Measurements from ENCODE around the gene MYOZ2. TPM values are rescaled to one million over a fixed set of nuclear protein-coding genes. Genes with fewer than 3 reads are reported as not detected.

The MYOZ2 gene
- total RNA-seq, 1 donor from 2014 or later = not detected

Other genes starting within 250 kb of the MYOZ2 start
- gene SYNPO2, start 247.0 kb upstream of the MYOZ2 start, total RNA-seq = 13.3 TPM
- gene USP53, start 76.9 kb downstream of the MYOZ2 start, total RNA-seq = 19.5 TPM
- not detected for gene FABP2, start 186.3 kb downstream of the MYOZ2 start, total RNA-seq

Measured in esophagus mucosa (tissue), 1 donor.